HepG2 (cell line): ENCODE measurements around the gene IQCH. TPM values are rescaled to one million over a fixed set of nuclear protein-coding genes. Genes with fewer than 3 reads are reported as not detected.

Experiments used
- CAMTA2 ChIP-seq: sonication (generic); formaldehyde crosslinking; IDR thresholded peaks from 2 replicates; pipeline ENCODE4 v1.4.0; 2020; ENCODE audit warnings: mild to moderate bottlenecking, missing genetic modification reagents, borderline replicate concordance
- CCAR2 ChIP-seq: fragments of 200-400 bp; formaldehyde crosslinking; optimal IDR thresholded peaks from 2 replicates; pipeline ENCODE3; 2018; ENCODE audit warnings: low read depth, mild to moderate bottlenecking, low read length, moderate library complexity
- GMEB1 ChIP-seq: sonication (generic); formaldehyde crosslinking; IDR thresholded peaks from 2 replicates; pipeline ENCODE4 v1.5.1; 2020; ENCODE audit warnings: missing genetic modification reagents, mild to moderate bottlenecking, borderline replicate concordance
- GPBP1L1 ChIP-seq: sonication (generic); formaldehyde crosslinking; IDR thresholded peaks from 2 replicates; pipeline ENCODE4 v1.5.0; 2020; ENCODE audit warnings: mild to moderate bottlenecking, missing genetic modification reagents
- KDM5B ChIP-seq: sonication (generic); formaldehyde crosslinking; IDR thresholded peaks from 2 replicates; pipeline ENCODE4 v1.4.0; 2020; ENCODE audit warnings: missing genetic modification reagents, mild to moderate bottlenecking, borderline replicate concordance
- KIAA2018 ChIP-seq: sonication (generic); formaldehyde crosslinking; IDR thresholded peaks from 2 replicates; pipeline ENCODE4 v1.5.0; 2020; ENCODE audit warnings: mild to moderate bottlenecking, missing genetic modification reagents, borderline replicate concordance
- MTF1 ChIP-seq: sonication (generic); formaldehyde crosslinking; IDR thresholded peaks from 2 replicates; pipeline ENCODE4 v1.5.0; 2020; ENCODE audit warnings: missing genetic modification reagents
- NR3C1 ChIP-seq: sonication (generic); formaldehyde crosslinking; IDR thresholded peaks from 2 replicates; pipeline ENCODE4 v1.4.0; 2020; ENCODE audit warnings: missing genetic modification reagents
- THRA ChIP-seq: sonication (generic); formaldehyde crosslinking; IDR thresholded peaks from 2 replicates; pipeline ENCODE4 v1.4.0; 2020; ENCODE audit warnings: missing genetic modification reagents, borderline replicate concordance
- ZBTB7B ChIP-seq: sonication (generic); formaldehyde crosslinking; IDR thresholded peaks from 2 replicates; pipeline ENCODE4 v1.4.0; 2020; ENCODE audit warnings: missing genetic modification reagents
- ZKSCAN1 ChIP-seq: fragments of 150-350 bp; IDR thresholded peaks from 2 replicates; pipeline ENCODE4 v1.6.1; 2014; ENCODE audit warnings: low read length
- ZNF501 ChIP-seq: sonication (generic); formaldehyde crosslinking; IDR thresholded peaks from 2 replicates; pipeline ENCODE4 v1.5.1; 2020; ENCODE audit warnings: mild to moderate bottlenecking, moderate library complexity, missing genetic modification reagents
- polyA plus RNA-seq, 8 experiments: library from polyadenylated mRNA; depleted of rRNA in 3 of 8; stranded (reverse) in 7 of 8; unstranded in 1 of 8; fragments of >200 nt; fragmentation: Illumina TruSeq in 4 of 8; extraction: Trizol in 4 of 8; gene quantifications; 2 replicates each; pipeline versions ENCODE4 v1.2.1 to v1.2.3, GENCODE V29; 2011 to 2016; ENCODE audit warnings: low read depth in 4 of 8, missing spikeins in 1 of 8, mixed read lengths in 1 of 8; ENCODE audit not compliant: insufficient read depth in 1 of 8
- total RNA-seq, 5 experiments: library from RNA; depleted of rRNA; stranded (reverse); fragments of >200 nt; fragmentation: Illumina TruSeq; extraction: Trizol; gene quantifications; 2 replicates each; pipeline ENCODE4 v1.2.3, GENCODE V29; 2016; ENCODE audit warnings: low read depth in 1 of 5

IQCH gene
- total and polyA plus RNA-seq, 2 of the 13 experiments (the other 11 are each of a cell fraction or from before 2014, with no cell fraction given), result 0.16 to 0.55 TPM

GRCh38 chr15:67521783-67522568 lies 267.4 kb downstream of the IQCH start (continued):
- TF ChIP-seq NR3C1 (CRISPR knock-in tag), result no peak
- TF ChIP-seq GPBP1L1 (CRISPR knock-in tag), result no peak
- TF ChIP-seq KDM5B (CRISPR knock-in tag), result peak; percentile 4; the same call in 1 of the 2 replicates
- TF ChIP-seq ZNF501 (CRISPR knock-in tag), result peak; percentile 10; the same call in 1 of the 2 replicates
- TF ChIP-seq ZBTB7B (CRISPR knock-in tag), result peak; percentile 96
- no peak for TF ChIP-seq CAMTA2
- TF ChIP-seq MTF1 (CRISPR knock-in tag), result no peak
- no peak for TF ChIP-seq THRA (CRISPR knock-in tag)
- TF ChIP-seq KIAA2018 (CRISPR knock-in tag), result 0 out of 2 replicates have a peak, but pooled peaks have one; percentile 8
- TF ChIP-seq CCAR2, result no peak
- no peak for TF ChIP-seq ZKSCAN1
- TF ChIP-seq GMEB1, result 0 out of 2 replicates have a peak, but pooled peaks have one; percentile 46
